ENCODE measurements around the gene SLC26A5. TPM values are rescaled to one million over a fixed set of nuclear protein-coding genes. Genes with fewer than 3 reads are reported as not detected.

Gene SLC26A5
- total and polyA plus RNA-seq, 2 of the 8 experiments (the other 6 are each of a cell fraction or from before 2014, with no cell fraction given), result 0.09 to 0.24 TPM

GRCh38 chr7:103379270-103379975, 66.6 kb downstream of the SLC26A5 start:
- Histone ChIP-seq H3K4me3 (ENCODE audit: extremely low read depth in 1 of 4, insufficient read depth in 2 of 4, low read depth in 3 of 4, low read length in 4 of 4) (no peak overlapping the region), H3K56ac (replicated peaks; ENCODE audit: insufficient read length, low read depth, low read length) (no peak overlapping the region), H3K79me1 (ENCODE audit: low read depth, low read length) (peaks cover 5% of the 10 kb centered on the region; the same call in 1 of the 2 replicates), H2AK5ac (ENCODE audit: low read depth, low read length) (no peak overlapping the region), H3K27me3 (replicated peaks in 1 of 4; ENCODE audit: control insufficient read depth in 3 of 4, extremely low read depth in 1 of 4, insufficient read depth in 3 of 4, low read length in 3 of 4) (no peaks in the 10 kb centered on the region), H3K23ac (ENCODE audit: insufficient read length) (no peak overlapping the region), H4K91ac (replicated peaks; ENCODE audit: insufficient read length, low read length) (no peak overlapping the region), H3K14ac (ENCODE audit: insufficient read length) (no peak overlapping the region), H3K4me1 (replicated peaks in 1 of 4; ENCODE audit: control insufficient read depth in 3 of 4, insufficient read depth in 4 of 4, low read length in 3 of 4) (no peaks in the 10 kb centered on the region), H4K20me1 (replicated peaks in 1 of 2; ENCODE audit: control insufficient read depth in 1 of 2, insufficient read depth in 2 of 2, low read length in 2 of 2) (peaks cover 3 to 13% of the 10 kb centered on the region in 2 experiments), H4K8ac (ENCODE audit: extremely low read depth, insufficient read depth, low read length) (no peak overlapping the region), H3K23me2 (ENCODE audit: low read depth, low read length) (peaks cover 14% of the 10 kb centered on the region), H3K27ac (ENCODE audit: low read depth, low read length) (no peak overlapping the region), H2AFZ (ENCODE audit: low read length) (no peak overlapping the region), H3K4ac (replicated peaks; ENCODE audit: insufficient read length, low read depth, low read length) (no peak overlapping the region), H3K18ac (ENCODE audit: extremely low read depth, low read length) (no peak overlapping the region), H2BK5ac (ENCODE audit: low read depth, low read length) (no peak overlapping the region), H3K4me2 (ENCODE audit: insufficient read depth in 1 of 2, low read depth in 2 of 2, low read length in 2 of 2) (no peak overlapping the region), H2BK20ac (ENCODE audit: low read length) (no peak overlapping the region), H3K36me3 (ENCODE audit: control insufficient read depth in 2 of 4, insufficient read depth in 4 of 4, low read length in 3 of 4) (no peaks in the 10 kb centered on the region; a peak in 1 of 8 replicates), H3K79me2 (ENCODE audit: control insufficient read depth in 1 of 2, insufficient read depth in 2 of 2, low read length in 2 of 2) (no peaks in the 10 kb centered on the region), H4K5ac (ENCODE audit: insufficient read length, low read depth, low read length) (no peak overlapping the region), H3K9me3 (ENCODE audit: insufficient read depth in 2 of 2, low read depth in 1 of 2, low read length in 1 of 2) (peaks cover 0 to 6% of the 10 kb centered on the region in 2 experiments; a peak in 1 of 4 replicates), H2BK120ac (replicated peaks; ENCODE audit: low read depth, low read length) (no peak overlapping the region), H3K9ac (replicated peaks in 1 of 4; ENCODE audit: extremely low read depth in 1 of 4, low read depth in 3 of 4, low read length in 3 of 4) (no peak overlapping the region), H2BK15ac (ENCODE audit: low read length) (no peak overlapping the region), H2BK12ac (ENCODE audit: low read depth, low read length) (no peak overlapping the region)
- ChIA-PET CTCF (ENCODE audit: partially characterized antibody) (interaction anchor here (1.0 kb wide), 2 partner anchors 12 kb away, joined by 3 to 5 read pairs; no protein-coding TSS in a partner anchor), POLR2A (ENCODE audit: partially characterized antibody) (no interaction called here)
- DNase-seq (ENCODE audit: low read depth in 1 of 2, low spot score in 2 of 2) (no peak), FAIRE-seq (no peak)
- TF ChIP-seq USF2 (IDR thresholded peaks at IDR 0.05; ENCODE audit: low read length), result no peak
- no peak for TF ChIP-seq KDM1A (IDR thresholded peaks at IDR 0.05; ENCODE audit: borderline replicate concordance, low read length)
- no peak for TF ChIP-seq CTCF (IDR thresholded peaks at IDR 0.05; ENCODE audit: control extremely low read depth in 1 of 3, insufficient read depth in 1 of 3, low read depth in 1 of 3, low read length in 3 of 3)
- no peak for TF ChIP-seq HDAC2 (IDR thresholded peaks at IDR 0.05; ENCODE audit: borderline replicate concordance in 1 of 2, low read depth in 2 of 2, low read length in 2 of 2)
- TF ChIP-seq HDAC6 (IDR thresholded peaks at IDR 0.05; ENCODE audit: low read depth, low read length), result no peak
- WGBS, 2 experiments (ENCODE audit: extremely low coverage in 1 of 2, insufficient coverage in 1 of 2, insufficient read length in 1 of 2, insufficient replicate concordance in 2 of 2, low coverage in 1 of 2, low lambda C conversion rate in 2 of 2, missing lambda C conversion rate in 1 of 2), result 86% methylated on average over 3 of the region's 3 CpGs; no CpG with 5 or more reads in 1 of the 2 experiments
